ENCODE data around the gene MITD1. TPM values are rescaled to one million over a fixed set of nuclear protein-coding genes. Genes with fewer than 3 reads are reported as not detected.
A peak's percentile ranks its signal among the peaks of the same experiment; 100 is the strongest.

MITD1 gene
- total RNA-seq, 2 donors from 2014 or later = 39.2 to 47.3 TPM

GRCh38 chr2:99184811-99185210 is 4.0 kb upstream of the MITD1 start:
- H3K27me3 Mint-ChIP-seq (ENCODE audit: insufficient read depth) = no peaks in the 10 kb centered on the region
- 76 to 77% methylated on average over 5 to 6 of the region's 6 CpGs for WGBS, 2 experiments (ENCODE audit: insufficient coverage in 1 of 2, insufficient read length in 1 of 2)
- no peak for TF ChIP-seq CTCF (conservative IDR thresholded peaks at IDR 0.05)
- H3K9me3 Mint-ChIP-seq = no peaks in the 10 kb centered on the region
- no peaks in the 10 kb centered on the region for H3K4me1 ChIP-seq (ENCODE audit: control insufficient read depth, insufficient read depth, low read length)
- no peak overlapping the region for H3K4me3 Mint-ChIP-seq
- H3K27ac ChIP-seq (ENCODE audit: low read depth, low read length) = no peak overlapping the region
- H3K4me1 Mint-ChIP-seq = peaks cover 5% of the 10 kb centered on the region
- H3K27me3 ChIP-seq (ENCODE audit: control insufficient read depth, insufficient read depth, low read length, poor library complexity, severe bottlenecking) = no peaks in the 10 kb centered on the region
- peaks cover 28% of the 10 kb centered on the region for H3K36me3 Mint-ChIP-seq (ENCODE audit: low read depth)
- no peak overlapping the region for H3K9ac ChIP-seq (ENCODE audit: extremely low read depth, low read length, poor library complexity, severe bottlenecking)
- H3K4me3 ChIP-seq (ENCODE audit: low read length) = no peak overlapping the region
- H3K27ac Mint-ChIP-seq = no peak overlapping the region
- no peak for DNase-seq
- peaks cover 29% of the 10 kb centered on the region for H3K36me3 ChIP-seq (ENCODE audit: control insufficient read depth, insufficient read depth, low read length)
- no peaks in the 10 kb centered on the region for H3K9me3 ChIP-seq (ENCODE audit: control insufficient read depth, low read length)

GRCh38 chr2:99183025-99183424 is 2.2 kb upstream of the MITD1 start:
- Histone ChIP-seq H3K27me3 (ENCODE audit: control insufficient read depth, insufficient read depth, low read length, poor library complexity, severe bottlenecking) (no peaks in the 10 kb centered on the region), H3K27ac (ENCODE audit: low read depth, low read length) (no peak overlapping the region), H3K4me1 (ENCODE audit: control insufficient read depth, insufficient read depth, low read length) (no peaks in the 10 kb centered on the region), H3K36me3 (ENCODE audit: control insufficient read depth, insufficient read depth, low read length) (peaks cover 22% of the 10 kb centered on the region), H3K9ac (ENCODE audit: extremely low read depth, low read length, poor library complexity, severe bottlenecking) (no peak overlapping the region), H3K4me3 (ENCODE audit: low read length) (peak overlapping the region; percentile 59), H3K9me3 (ENCODE audit: control insufficient read depth, low read length) (no peaks in the 10 kb centered on the region)
- no peak for DNase-seq
- H3K9me3 Mint-ChIP-seq = no peaks in the 10 kb centered on the region
- no peak overlapping the region for H3K27ac Mint-ChIP-seq
- 73 to 97% methylated on average over 2 to 3 of the region's 3 CpGs for WGBS, 2 experiments (ENCODE audit: insufficient coverage in 1 of 2, insufficient read length in 1 of 2)
- no peak overlapping the region for H3K4me3 Mint-ChIP-seq
- peaks cover 10% of the 10 kb centered on the region for H3K4me1 Mint-ChIP-seq
- no peak for TF ChIP-seq CTCF (conservative IDR thresholded peaks at IDR 0.05)
- peaks cover 16% of the 10 kb centered on the region for H3K36me3 Mint-ChIP-seq (ENCODE audit: low read depth)
- H3K27me3 Mint-ChIP-seq (ENCODE audit: insufficient read depth) = no peaks in the 10 kb centered on the region

DNA sequence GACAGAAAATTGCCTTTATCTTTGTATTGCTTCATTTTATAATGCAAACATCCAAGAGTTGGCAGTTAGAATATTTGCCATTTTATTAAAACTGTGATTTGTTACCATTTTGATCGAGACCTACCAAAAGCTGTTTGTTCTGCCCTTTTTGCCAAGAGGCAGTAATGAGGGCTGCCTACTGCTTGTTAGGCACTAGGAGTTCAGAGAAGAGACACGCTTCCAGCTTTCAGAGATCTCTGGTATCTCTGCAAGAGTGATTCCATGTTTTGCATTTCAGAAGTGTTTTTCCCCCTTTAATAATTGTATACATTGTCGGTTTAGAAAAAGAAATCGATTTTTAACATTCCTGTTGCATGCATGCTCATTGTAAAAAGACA is 754 bp upstream of the MITD1 start:
- no peak for TF ChIP-seq CTCF (conservative IDR thresholded peaks at IDR 0.05)
- Histone ChIP-seq H3K9me3 (ENCODE audit: control insufficient read depth, low read length) (no peaks in the 10 kb centered on the region), H3K27ac (ENCODE audit: low read depth, low read length) (peak overlapping the region; percentile 50), H3K36me3 (ENCODE audit: control insufficient read depth, insufficient read depth, low read length) (peaks cover 15% of the 10 kb centered on the region), H3K4me3 (ENCODE audit: low read length) (peak overlapping the region; percentile 97), H3K9ac (ENCODE audit: extremely low read depth, low read length, poor library complexity, severe bottlenecking) (peak overlapping the region; percentile 78), H3K27me3 (ENCODE audit: control insufficient read depth, insufficient read depth, low read length, poor library complexity, severe bottlenecking) (no peaks in the 10 kb centered on the region), H3K4me1 (ENCODE audit: control insufficient read depth, insufficient read depth, low read length) (no peaks in the 10 kb centered on the region)
- Mint-ChIP-seq H3K27ac (peak overlapping the region; percentile 98), H3K36me3 (ENCODE audit: low read depth) (peaks cover 10% of the 10 kb centered on the region), H3K9me3 (no peaks in the 10 kb centered on the region), H3K4me1 (peaks cover 10% of the 10 kb centered on the region), H3K27me3 (ENCODE audit: insufficient read depth) (no peaks in the 10 kb centered on the region), H3K4me3 (peak overlapping the region; percentile 86)
- 0 to 3% methylated on average over 2 to 4 of the region's 4 CpGs for WGBS, 2 experiments (ENCODE audit: insufficient coverage in 1 of 2, insufficient read length in 1 of 2)
- no peak for DNase-seq
